KBM-7 (cell line): Measurements from ENCODE around the gene CNIH3.

Source experiments
- DNase-seq: peaks from one replicate; pipeline ENCODE4 v3.0.0-alpha.2; 2015
- in situ Hi-C: fragments of 300-500 bp; cut with MboI; formaldehyde crosslinking; loops from 2 replicates; pipeline ENCODE4 v1.14.3; 2020; ENCODE audit warnings: low sequenced_read_pairs, low pct_unique_long_range_greater_than_20kb, mixed read lengths

CNIH3 gene

DNA sequence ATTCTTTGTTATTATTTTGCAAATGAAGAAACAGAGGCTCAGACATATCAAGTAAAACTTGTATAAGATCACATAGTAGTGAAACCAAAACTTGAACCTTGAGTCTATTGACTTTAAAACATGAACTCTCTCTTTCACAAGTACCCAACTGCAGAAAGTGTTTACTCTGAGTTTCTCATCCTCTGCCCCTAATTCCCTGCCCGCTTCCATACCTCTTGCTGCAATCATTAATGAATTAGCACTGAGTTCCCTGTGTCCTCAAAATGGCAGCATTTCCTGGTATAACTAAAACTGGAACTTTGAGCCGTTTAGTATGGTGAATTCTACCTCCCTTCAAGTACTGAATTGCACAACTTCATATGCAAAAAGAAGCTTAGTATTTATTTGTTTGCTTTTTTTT, 165.7 kb downstream of the CNIH3 start:
- in situ Hi-C loops = no loop called here
- DNase-seq = no peak

DNA sequence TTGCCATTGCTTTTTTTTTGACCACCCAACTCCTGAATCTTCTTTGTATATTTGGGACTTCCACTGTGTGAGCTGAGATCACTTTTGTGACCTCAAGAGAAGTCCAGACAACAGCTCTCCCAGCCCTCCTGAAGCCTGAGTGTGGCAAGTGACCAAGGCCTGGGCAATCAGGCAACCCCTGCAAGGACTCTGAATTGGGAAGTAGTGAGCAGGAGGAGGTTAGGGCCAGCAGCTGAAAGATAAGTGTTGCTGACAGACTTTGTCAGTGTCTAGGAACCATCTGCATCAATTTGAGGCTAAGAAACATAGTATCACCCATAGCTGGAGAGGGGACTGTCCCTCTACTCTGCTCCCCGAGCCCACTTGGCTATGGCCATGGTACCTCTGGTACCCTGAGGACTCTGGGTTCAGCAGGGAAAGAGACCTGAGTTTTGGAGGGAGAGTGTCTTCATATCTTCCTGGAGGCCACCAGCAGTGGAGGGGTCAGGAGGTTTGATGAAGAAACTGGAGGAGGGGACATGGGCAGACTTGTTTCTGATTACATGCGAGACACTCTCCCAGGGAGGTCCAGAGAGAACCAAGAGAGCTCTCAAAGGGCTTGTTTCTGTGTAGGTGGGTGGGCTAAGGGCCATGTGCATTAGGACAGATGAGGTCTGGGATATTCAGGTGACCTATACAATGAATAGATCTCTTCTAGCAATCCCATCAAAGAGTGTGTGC, 166.3 kb downstream of the CNIH3 start:
- in situ Hi-C loops = no loop called here
- no peak for DNase-seq

DNA sequence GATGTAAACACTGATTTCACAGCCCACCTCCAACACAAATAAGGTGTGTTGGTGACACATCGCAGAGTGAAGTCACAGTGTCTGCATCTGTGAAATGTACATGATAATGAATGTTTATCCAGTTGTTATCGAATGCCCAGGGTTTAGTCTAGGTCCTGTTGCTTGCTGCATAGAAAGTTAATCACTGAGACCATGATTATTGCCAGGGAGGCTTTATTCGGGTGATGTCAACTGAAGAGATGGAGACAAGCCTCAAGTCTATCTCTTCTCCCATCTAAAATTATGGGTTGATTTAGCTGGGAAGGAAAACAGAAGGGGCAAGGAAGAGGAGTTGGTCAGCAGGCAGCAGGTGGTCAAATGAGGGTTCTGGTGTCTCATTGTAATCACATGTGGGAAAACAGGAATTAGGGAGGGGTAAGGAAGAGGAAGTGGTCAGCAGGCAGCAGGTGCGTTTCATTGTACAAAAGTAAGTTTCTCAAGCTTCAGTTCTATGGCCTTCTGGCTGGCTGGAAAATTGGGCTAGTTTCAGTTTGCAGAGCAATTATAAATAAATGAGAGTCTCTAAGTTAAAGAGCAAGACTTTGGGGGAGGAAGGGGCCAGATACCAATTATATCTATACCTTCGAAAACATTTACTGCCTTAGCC, 167.0 kb downstream of the CNIH3 start:
- peak; percentile 45 for DNase-seq
- in situ Hi-C loops = no loop called here

DNA sequence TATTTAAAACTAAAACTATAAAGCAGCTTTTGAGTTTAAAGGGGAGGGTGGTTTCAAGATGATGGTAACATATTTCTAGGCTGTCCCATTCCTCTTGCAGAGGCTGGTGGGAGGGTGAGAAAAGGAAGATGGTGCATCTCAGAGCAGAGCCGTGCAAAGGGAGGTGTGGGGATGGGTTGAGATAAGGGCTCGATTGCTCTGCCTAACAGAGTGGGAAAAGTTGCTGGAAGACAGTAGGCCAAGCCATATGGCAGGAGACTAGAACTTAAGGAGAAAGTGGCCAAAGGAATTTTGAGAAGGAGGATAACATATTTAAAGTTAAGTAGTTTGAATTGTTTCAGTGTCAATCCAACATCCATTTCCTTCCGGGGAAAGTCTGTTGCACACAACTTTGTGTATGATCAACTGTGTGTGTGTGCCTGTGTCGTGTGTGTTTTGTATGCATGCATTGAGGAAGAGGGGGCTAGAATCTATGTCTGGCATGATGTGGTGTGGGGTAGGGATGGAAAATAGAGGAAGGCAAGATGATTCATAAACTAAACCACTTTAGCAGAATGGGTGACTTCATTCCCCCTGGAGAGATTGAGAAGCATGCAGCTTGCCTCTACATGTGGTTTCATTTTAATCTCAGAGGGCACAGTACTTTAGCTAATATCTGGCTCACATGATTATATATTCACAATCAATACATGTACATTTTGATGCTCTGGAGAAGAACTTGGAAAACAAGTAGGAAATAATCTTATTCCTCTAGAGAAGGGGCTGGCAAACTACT, 168.3 kb downstream of the CNIH3 start:
- in situ Hi-C loops = no loop called here
- DNase-seq = no peak

DNA sequence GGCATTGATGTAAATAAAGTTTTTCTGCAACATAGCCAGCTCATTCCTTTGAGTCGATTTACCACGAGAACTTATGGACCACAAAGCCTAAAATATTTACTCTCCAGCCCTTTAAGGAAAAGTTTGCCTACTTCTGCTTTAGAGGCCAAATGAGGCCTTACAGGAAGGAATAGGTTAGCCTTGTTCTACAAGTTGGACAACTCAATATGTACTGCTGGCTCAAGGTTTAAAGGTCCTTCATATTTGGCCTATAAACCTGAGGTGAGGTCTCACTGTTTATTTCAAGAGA, 168.9 kb downstream of the CNIH3 start:
- no peak for DNase-seq
- in situ Hi-C loops = no loop called here

DNA sequence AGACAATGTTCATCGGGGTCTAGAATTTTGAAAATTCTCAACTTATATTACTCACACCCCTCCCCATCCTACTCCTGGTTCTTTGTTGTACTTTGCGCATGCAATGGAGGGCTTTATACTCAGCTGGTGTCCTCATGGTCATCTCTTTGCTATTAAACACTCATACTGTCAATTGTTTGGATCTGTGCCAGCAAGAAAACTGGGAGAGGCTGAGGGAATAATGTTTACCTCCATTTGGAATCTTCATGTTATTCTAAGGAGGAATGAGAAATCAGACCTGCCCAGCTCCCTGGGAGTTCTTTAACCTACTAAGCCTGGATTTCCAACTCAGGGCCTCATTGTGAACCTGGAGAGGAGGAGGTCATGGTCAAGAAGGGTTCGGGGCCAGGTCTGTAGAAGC, 169.5 kb downstream of the CNIH3 start:
- in situ Hi-C loops = no loop called here
- DNase-seq = no peak

DNA sequence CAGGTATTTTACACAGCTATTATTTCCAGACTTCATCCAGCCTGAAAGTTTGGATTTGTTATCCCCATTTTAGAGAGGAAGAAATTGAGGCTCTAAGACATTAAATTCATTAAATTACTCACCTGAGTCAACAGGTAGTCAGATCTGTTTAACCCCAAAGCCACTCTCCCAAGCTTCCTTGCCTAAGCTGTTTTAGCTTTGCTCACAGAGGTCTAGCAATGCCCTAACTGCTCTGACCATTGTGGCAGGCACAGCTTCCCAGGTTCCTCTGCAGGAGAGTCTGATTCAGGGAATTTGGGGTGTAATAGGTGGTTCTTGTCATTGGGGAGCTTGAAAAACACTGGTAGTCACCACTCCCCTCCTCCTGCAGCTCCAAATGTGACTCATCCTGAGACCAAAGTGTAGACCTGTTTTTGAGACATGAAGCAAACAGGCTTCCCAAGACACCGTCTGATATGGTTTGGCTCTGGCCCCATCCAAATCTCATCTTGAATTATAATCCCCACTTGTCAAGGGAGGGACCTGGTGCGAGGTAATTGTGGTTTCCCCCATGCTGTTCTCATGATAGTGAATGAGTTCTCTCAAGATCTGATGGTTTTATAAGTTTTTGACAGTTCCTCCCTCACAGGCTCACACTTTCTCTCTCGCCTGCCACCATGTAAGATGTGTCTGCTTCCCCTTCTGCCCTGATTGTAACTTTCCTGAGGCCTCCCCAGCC, 170.6 kb downstream of the CNIH3 start:
- in situ Hi-C loops = no loop called here
- DNase-seq = peak; percentile 58

DNA sequence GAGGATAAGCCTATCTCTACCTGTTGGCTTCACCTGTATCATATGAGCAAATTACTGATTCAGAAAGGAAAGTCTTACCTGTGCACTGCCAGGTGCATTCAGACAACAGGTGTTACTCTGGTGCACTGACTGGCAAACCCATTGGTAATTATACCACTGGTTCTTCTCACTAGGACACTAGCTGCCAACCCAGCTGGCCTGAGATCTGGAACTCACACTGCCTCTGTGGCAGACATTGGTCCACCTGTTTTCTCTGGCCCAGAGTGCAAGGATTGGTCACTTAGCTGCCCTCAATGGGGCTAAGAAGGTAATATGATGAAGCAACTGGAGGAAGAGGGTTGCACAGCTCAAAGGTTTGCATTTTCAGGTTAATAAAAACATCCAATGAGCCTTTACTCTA, 173.2 kb downstream of the CNIH3 start:
- in situ Hi-C loops = no loop called here
- DNase-seq = no peak
